GM04503 (cell line): Measurements from ENCODE around the gene PUSL1.
A peak's percentile ranks its signal among the peaks of the same experiment; 100 is the strongest.

ENCODE experiments used
- DNase-seq: peaks from one replicate; pipeline ENCODE4 v3.0.0-alpha.2; 2012; ENCODE audit warnings: low read depth

The PUSL1 gene, protein sequence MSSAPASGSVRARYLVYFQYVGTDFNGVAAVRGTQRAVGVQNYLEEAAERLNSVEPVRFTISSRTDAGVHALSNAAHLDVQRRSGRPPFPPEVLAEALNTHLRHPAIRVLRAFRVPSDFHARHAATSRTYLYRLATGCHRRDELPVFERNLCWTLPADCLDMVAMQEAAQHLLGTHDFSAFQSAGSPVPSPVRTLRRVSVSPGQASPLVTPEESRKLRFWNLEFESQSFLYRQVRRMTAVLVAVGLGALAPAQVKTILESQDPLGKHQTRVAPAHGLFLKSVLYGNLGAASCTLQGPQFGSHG

DNA sequence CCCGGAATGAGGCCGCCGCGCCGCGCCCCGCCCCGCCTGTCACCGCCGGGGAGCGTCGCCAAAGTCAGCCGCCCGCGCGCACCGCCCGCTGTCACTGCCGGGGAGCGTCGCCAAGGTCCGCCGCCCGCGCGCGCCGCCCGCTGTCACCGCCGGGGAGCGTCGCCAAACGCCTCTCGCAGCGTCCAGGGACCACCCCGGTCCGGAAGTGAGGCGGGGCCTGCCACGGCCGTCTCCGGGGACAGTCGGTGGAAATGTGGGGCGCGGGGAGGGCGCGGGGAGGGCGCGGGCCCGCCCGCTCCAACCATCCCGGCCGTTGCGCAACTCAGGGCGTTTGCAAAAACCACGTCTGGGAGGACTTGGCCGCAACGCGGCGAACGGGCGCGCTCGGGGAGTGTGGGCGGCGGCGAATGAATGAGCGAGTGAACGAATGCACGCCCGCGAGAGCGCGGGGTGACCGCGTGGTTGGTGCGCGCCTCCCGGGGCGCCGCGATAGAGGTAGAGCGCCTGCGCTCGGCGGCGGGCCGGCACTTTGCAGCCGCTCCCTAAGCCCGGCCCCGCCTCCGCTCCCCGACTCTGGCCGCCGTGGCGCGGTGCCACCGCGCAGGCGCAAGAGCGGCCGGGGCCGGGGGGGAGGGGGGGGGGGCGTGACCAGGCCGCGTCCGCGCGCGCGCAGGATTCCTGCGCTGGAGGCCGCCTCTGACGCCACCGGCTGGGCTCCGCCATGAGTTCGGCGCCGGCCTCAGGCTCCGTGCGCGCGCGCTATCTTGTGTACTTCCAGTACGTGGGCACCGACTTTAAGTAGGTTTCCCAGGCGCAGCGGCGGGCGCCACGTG is at the start of gene PUSL1, which contains the start of gene ACAP3:
TSS of gene PUSL1 (plus strand) at position 675 of the 833 bp plus-strand sequence. CDS start at position 722, 47 bp downstream.
TSS of gene ACAP3 (minus strand) at position 8 of the 833 bp plus-strand sequence. CDS start 115 bp downstream, outside the sequence.
- peak; percentile 73 for DNase-seq

DNA sequence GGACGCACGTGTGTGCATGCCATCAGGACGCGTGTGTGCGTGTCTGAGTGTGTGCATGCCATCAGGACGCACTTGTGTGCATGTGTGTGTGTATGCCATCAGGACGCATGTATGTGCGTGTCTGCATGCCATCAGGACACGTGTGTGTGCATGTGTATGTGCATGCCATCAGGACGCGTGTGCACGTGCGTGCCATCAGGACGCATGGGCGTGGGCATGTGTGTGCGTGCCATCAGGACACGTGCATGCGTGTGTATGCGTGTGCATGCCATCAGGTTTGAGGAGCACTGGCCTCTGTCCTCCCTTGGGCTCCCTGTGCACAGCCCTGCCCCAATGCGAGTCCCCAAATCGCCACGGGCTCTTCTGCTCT is 49.3 kb upstream of the PUSL1 start:
- no peak for DNase-seq

DNA sequence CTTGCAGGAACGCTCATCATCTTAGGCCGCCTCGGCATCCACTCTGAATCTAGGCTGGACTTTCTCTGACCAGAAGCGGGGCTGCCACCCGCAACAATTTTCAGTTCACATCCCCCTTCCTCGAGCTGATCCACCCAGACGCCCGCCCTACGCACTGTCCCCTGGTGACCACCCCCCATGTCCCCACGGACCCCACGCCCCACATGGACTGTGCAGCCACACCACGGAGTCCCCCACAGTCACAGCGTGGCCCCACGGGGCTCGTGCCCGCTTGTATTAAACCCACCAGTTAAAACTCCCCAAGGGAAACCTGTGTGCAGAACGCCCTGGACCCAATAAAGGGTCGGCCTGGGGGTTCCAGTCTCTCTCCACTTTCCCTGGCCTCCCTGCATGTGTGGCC is 48.9 kb upstream of the PUSL1 start:
- no peak for DNase-seq

DNA sequence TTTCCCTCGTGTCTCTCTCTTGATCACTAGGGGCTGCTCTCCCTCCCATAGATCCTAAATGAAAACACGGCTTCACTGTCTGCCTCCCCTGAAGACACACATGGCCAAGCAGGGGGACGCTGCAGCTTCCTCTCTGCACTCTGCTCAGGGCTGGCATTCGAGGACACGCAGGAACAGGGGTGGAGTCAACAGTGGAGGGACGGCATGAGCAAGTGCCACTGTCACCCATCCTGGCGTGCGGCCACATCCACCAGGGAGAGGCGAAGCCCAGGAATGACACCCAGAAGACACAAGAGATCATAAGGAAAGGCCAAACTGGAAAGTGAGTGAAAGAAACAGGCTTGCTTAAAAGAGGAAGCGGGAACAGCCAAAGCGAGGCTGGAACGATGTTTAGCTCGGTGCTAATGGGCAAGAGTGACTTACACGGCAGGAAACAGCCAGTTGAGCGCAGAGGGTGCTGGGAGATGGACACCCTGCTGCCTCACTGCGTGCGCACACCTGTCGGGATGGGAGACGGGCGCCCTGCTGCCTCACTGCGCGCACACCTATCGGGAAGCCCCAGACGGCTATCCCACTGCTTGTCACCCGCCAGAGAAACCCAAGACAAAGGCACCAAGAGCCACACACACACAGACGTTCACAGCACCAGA is 48.3 kb upstream of the PUSL1 start:
- no peak for DNase-seq

DNA sequence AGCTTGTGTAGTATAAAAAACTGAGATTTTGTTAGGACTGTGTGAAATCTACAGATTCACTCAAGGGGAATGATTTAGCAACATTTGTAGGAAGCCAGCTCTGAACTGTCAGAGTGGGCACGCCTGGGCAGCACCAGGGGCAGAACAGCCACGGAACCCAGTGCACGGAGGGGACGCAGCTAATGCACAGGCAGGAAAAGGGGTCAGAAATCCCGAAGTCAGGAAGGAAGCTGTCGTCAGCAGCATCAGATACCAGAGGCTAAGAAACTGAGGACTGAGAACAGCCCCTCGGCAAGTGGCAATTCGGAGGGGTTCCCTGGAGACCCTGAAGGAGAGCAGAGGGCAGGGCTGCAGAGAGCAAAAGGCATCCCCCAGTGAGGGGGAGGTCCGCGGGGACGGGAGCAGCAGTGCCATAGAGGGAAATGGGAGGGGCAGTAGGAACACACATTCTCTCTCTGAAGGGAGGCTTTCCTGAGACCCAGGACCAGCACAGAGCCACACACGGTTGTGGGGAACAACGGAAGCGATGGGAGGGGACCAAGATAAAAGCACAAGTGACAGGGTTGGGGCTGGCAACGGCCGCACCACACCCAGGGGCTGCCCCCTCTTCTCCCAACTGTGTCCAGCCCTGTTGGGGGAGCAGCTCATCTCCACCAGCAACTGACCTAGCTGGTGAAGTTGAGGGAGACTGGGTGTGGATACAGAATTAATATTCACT is 47.4 kb upstream of the PUSL1 start:
- DNase-seq, result no peak

DNA sequence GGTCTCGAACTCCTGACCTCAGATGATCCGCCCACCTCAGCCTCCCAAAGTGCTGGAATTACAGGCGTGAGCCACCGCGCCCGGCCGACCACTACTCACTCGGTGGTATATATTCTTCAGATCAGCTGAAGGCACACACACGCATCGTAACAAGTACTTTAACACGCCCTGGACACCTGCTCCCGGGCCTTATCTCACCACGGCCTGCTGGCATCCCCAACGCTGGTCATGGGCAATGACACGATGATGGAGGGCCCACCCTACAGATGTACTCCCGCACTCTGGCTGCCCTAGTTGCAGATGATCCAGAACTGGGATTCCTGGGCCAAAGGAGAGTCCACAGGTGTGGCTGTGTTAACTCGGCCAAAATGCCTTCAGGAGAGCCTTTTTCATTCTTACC is 46.3 kb upstream of the PUSL1 start:
- DNase-seq, result no peak

DNA sequence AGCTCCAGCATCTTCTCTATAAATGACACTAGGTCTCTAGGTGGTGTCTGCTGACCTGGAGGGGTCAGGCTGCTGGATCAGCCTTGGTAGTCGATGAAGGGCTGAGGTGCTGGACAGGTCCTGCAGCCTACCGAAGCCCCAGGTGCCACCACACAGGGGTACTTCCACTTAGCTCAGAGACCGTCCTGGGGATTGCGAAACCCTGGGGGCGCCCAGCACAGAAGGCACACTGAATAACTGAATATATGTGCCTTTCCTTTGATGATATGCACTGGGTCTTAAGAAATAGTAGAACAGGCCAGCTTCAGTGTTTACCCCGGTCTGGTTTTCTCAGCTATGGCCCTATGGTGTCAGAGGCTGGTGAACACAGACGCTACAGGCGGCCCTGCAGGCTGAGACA is 45.6 kb upstream of the PUSL1 start:
- DNase-seq, result no peak

DNA sequence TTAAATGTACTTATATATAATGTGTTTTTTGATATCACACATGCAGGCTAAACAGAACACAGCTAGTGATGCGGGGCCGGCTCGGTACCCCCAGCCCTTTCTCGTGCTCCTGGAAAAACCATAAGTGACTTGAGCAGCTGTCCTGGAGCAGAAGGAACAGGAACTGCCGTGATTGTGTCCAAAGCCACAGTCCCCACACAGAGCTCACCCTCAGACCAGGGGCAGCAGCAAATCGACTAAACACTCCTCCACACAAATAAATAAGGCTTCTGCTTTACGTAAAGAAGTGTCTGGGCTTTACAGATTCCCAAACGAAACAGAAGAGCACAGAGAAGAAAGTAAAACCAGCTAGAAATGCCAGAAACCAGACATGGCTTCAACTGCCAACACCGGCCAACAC is 44.4 kb upstream of the PUSL1 start:
- no peak for DNase-seq

DNA sequence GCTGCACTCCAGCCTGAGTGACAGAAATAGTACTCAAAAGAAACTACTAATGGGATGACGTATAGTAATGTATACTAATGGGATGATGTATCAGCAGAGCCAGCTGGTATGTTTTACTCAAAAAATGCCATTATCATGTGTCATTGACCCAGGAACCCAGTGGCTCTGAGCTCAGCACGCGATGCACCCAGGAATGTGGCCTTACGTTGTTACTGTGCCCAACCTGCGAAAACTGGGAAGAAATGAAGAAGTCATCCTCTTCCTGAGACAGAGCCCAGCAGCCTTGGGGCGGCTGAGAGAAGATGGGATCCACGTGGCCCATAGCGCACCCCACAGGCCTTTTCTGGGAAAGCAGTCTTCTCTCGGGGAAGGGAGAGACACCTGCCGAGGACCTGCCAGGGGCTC is 43.5 kb upstream of the PUSL1 start:
- DNase-seq, result peak; percentile 95

DNA sequence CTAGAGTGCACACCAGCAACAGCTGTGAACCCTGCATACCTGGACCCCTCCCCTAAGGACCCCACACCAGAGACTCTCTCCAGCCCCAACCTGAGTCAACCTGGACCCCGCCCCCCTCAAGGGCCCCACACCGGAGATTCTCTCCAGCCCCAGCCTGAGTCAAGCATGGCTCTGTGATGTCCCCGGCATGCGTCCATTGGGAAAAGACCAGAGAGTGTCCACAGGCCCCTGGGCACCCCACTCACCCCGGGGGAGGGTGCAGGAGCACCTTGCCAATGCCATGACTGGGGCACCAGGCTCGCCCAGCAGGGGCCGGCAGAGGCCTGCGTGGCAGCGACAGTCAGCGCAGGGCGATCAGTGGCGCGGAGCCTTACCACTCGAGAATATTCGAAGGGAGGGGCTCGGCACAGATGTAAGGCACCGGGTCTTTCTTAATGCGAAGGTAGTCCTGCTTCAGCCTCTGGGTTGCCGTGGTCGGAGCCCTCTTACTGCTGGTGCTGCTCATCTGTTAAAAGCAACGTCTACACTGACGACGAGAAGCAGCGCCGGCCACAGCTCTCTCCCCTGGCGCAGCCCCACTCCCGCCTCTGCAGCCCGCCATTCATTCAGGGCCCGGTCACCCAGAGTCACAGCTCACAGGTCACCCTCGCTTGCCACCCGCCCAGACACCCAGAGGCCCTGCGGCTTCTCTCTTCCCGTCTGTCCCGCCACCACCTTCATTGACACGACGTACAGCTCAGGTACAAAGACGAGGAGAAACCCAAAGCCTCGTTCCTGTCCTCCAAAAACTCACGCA is 40.7 kb upstream of the PUSL1 start:
- DNase-seq, result no peak

DNA sequence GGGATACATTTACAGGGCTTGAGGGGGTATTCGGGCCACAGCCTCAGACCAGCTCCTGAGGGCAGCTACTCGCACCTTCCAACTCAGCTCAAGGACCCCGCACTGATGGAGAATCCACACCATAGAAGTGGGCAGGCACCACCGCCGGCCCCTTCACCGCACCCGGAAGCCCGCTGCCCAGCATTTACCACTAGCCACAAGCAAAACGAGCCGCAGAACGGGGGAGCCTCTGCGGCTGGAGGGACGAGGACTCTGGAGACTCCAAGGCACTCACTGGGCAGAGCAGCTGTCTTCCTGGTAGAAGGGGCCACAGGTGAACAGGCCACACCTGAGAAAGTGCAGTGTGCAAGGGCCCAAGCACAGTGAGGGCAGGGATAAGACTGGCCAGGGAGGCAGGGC is 40.1 kb upstream of the PUSL1 start:
- DNase-seq, result no peak

DNA sequence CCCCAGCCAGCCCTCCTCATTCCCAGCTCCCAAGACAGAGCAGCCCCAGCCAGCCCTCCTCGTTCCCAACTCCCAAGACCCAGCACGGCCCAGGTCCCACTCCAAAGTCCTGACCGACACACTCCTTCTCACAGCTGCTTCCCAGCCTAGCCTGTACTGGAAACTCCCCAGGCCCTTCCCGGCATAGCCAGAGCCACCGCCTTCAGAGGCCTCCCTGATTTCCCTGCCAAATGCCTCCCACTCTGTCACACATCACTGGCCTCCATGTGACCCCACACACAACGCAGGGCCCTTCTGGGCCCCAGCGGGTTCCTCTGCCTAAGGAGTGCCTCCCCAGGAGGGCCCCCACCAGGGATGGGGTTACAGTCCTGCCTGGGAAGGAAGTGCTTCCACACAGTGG is 37.6 kb upstream of the PUSL1 start:
- DNase-seq, result no peak

DNA sequence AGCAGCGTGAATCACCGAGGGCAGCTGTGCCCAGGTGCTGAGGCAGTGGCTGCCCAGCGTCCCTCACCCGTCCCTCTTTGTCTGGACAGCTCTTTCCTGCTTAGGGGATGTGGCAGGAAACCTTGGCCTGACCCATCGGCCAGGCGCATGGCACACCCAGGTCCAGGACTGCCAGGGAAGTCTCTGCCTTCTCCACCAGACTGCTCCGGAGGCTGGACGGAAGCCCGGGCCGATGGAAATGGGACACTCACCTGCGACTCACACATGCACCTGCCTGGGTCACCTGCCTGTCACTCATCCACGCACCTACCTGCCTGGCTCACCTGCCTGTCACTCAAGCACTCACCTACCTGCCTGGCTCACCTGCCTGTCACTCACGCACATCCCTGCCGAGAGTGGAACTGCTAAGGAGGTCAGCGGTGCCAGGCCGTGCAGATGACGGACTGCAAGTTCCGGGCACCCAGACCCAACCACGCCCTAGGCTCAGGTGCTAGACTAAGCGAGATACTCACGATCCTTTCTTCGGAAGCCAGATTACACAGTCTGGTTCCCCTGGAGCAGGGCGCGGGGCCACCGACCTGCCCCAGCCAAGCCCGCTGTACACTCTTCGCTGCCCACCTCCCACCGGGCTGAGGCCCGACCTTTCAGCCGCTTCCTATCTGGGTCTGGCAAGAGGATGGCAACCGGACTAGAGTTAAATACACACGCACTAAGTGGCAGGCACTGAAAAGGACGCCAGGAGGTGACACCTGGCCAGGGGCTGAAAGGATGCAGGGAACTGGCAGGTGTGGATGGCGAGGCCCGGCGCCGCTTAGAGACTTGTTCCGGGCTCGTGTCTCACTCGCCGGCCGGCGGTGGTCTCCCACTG is 35.8 kb upstream of the PUSL1 start:
- DNase-seq, result no peak

DNA sequence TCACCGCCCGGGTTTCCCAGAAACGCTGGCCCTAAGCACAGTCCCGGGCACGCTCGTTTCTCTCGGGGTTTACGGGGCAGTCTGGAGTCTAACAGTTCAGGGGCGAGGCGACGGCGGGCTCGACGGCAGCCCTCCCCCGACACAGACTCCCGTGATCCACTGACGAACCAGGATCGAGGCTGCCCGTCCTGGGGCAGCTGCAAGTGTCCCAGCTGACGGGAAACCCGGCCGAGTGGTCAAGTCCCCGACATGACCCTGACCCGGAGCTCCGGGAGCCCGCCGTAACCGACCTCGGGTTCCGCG is 35.2 kb upstream of the PUSL1 start:
- no peak for DNase-seq

DNA sequence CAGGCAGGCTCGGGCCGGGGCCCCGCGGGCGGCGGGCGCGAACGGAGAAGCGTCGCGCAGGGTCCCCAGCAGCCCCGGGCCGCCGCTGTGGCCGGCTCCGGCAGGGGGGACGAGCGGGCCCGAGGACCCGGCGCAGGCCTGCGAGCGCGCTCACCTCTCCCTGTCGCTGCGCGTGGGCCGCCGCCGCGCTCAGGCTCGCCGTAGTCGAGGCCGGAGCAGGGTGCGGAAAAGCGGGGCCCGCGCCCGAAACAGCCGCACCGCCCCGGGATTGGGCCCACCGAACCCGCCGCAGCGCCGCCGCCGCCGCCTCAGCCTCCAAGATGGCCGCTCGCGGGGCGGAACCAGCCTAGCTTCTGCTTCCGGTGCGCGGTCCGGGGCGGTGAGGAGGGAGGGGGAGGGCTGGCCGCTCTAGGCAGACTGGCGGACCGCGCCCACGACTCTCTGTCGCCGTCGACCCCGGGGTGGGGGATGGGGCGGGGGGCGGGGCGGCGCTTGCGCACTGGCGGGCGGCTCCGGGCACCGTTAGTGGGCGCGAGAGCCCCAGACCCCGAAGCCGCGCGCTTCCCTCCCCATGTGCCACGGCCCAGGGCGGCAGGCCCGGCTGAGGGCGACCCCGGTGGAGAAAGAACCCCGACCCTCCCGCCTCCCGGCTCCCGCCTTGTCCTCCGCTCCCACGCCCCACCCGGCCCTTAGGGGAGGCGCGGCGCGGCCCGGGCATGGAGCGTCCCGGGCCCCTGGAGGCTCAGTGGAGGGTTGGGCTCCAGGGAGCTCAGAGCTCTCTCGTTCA is 34.7 kb upstream of the PUSL1 start, which contains the start of gene UBE2J2:
TSS of gene UBE2J2 (minus strand) at position 343 of the 787 bp plus-strand sequence. CDS start 5,862 bp downstream, outside the sequence.
- DNase-seq, result no peak

DNA sequence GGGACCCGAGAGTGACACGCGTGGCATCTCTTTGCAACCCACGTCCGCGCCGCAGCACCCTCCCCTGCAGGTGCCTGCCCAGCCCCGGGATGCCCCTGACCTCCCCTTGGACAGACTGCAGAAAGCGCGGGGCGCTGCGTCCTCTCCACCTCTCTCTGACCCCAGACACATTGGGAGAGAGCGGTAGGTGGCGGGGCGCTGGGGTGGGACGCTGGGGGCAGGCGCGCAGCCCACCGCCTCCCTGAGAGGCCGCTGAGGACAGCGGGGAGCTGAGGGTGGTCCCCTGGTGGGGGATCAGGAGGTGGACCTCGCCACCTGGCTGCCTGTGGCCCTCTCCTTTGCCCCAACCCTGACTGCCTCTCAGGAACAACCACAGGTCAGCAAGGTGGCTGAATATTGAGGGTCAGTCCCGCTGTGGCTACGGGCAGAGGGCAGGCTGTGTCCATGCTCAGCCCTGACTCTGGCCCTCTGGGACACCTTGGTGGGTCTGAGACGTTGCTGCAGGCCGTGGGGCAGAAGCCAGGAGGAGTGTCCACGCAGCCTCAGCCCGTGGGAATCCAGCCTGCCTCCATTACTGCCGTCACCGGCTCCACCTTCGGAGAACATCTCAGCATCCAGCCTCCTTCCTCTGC is 34.0 kb upstream of the PUSL1 start:
- no peak for DNase-seq

DNA sequence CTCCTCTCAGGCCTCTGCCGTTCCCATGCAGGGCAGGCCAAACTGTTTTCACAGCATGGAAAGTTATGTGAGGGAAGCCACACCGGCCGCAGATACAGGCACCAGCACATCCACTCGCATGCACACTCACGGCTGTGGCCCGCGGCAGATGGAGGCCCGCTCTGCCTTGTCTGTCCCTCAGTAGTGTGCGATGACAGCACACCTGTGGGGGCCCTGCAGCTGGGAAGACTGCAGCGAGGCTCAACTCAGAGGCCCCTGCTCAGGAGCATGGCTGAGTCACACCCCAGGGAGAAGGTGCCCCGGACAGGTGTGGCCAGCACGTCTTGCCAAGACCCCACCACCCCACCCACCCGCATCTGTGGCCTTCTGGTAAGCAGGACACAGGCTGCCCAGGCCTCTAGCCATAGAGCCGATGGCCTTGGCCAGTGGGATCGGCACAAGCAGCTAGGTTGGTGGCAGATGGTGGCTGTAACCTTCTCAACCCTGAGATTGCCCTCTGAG is 33.4 kb upstream of the PUSL1 start:
- DNase-seq, result no peak

DNA sequence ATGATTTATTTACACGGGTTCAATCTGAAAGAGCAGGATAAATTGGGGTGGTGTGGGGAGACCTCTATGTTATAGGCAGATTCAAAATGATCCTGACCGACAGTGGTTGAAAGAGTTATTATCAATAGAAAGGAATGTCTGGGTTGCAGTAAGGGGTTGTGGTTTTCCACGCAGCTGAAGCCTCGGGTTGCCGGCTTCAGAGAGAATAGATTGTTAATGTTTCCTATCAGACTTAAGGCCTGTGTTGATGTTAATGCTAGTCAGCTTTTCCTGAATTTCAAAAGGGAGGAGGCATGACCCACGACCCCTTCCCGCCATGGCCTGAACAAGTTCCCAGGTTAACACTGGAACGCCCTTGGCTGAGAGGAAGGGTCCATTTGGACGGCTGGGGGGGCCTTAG is 32.6 kb upstream of the PUSL1 start:
- no peak for DNase-seq

DNA sequence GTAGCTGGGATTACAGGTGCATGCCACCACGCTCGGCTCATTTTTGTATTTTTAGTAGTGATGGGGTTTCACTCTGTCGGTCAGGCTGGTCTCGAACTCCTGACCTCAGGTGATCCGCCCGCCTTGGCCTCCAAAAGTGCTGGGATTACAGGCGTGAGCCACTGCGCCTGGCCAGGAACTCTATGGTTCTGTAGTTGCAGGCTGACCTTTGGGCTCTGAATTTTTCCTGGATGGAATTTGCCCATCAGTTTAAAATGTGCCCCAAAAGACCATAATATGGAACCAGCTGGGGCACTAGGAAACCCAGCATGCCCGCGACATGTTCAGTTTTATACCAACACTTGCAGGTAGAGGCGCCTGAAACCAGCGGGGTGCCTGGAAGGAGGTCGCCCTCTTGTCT is 29.8 kb upstream of the PUSL1 start:
- DNase-seq, result no peak
